GM19455 (cell line): ENCODE results near the gene RIT2.
"Not testable (repeated sequence)": the region's sequence is repeated elsewhere in the genome, so short reads cannot be mapped to it uniquely, and the experiment has no call there.

ENCODE experiments used
- ATAC-seq: cut with Tn5 transposase; IDR thresholded peaks from one replicate; pipeline ENCODE4 v1.9.1; 2021; ENCODE audit not compliant: unreplicated experiment

Gene RIT2

DNA sequence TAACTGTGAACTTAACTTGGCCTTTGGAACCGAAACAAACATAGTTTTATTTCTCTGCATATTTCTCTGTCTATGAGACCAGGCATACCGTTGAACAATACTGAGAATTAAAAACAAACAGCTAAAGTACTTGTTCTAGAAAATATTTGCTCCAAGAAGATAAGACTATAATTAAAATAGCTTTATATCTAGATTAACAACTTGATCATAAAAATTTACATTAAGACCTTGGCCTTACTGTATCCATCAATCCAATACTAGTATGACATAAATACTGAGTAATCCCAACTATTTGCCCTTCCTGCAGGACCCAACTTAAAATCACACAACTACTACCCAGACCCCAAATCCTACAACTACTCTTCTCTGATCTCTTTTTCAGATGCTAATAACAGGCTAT, 260.9 kb downstream of the RIT2 start:
- no peak for ATAC-seq

DNA sequence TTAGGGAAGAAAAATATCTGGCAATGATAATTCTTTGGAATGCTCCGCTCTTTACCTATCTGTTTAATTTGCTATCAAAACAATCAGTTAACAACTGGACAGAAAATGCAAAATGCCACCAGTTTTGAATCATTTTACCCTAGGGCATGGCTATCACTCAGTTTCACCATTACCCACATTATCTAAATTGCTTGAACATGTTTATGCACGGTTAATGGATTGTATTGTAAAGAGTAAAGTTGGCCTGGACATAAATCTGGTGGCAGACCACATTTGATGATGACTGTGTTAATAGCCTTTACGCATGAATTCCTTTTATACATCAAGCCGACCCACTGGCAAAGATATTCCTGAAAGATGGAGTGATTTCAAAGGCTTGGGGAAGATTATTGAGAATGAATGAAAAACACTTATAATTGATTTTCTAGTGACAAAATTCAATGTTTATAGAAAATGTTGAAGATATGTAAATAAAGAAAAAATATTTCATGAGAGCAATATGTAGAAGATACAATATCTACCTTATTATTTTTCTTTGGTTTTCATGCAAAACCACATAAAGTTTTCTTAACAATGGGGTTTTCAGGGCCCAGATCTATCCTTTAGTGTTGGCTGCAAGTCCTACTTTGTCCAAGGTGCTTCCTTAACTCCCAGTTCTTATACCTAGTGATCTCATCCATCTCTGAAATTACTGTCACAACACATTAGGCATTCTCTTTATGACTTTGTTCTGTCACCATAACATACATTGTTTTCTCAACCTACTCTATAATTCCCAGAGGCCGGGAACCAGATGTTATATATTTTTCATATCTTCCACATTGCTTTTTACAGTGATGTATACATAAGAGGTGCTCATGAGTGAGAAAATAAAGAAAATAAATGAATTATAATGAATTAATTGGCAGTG, 265.1 kb downstream of the RIT2 start:
- no peak for ATAC-seq

DNA sequence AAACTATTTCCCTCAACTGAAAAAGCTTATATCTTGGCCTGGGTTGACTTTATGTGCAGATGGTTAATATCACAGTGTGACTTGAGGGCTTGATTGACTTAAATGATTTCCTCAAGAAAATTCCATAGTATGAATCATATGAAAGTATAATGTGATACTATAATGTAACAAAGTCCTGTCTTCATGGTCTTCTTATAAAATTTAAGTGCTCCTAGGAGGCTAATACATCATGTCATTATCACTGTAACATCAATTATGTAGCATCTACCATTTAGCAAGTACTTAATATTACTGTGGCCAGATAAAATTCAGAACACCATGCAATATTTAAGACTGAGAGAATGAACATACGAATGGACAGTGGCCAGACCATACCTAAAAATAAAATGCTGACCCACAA, 276.1 kb downstream of the RIT2 start:
- no peak for ATAC-seq

DNA sequence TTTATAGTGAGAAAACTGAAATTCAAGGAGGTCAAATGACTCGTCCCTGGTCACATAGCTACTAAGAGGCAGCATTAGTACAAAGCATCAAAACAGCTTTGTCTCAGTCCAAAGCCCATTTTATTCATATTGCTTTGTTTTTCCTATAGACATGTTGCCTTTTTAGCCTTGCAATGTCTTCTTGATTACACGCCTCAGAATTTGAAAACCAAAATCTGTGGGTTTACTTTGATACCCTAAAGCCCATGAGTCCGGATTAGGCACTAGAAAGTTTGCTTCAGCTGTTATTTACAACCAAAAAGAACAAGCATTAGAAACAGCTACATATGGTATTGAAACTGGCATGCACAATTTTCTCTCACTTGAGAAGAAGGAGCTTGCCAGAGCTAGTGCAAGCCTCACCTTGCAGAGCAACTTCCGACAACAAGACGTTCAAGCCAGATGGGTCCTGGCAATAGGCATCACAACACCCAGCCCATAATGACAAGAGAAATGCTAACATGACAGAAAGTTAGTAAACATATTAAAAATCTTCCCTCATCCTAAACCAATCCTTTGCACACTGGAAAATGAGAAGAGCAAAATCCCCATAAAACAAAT, 276.8 kb downstream of the RIT2 start:
- ATAC-seq: no peak

DNA sequence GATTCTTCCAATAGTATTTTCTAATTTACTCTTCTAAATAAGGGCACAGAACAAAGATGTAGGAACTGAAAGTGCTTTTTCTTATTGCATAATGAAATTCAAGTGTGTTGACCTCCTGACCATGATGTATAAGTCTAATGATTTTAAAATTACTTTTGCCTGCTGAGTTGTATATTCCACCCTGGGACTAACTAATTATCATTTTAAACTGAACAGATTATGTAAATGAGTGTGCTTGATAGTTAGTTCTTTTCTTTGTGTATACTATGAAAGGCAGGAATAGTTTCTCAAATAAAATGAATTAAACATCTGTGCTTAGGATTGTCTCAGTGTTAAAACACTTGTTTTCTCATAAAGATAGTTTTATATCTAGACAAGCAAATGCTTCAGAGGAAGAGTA, 284.5 kb downstream of the RIT2 start:
- ATAC-seq: no peak

DNA sequence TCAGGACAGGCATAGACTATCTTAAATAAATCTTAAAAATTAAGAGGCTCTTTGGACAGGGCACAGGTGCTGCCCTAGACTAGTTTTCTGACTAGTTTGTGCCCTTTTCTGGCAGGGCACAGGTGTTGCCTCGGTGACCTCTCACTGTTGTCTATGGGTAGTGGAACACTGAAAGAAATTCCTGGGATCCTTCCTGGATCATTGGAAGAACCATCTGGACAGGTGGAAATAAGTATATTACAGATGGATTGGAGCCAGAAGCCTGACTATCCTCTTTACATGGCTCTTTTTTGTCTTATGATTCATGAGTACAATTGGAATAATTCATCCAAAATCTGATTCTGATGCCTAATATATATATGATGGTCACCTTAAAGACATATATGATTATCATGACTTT, 286.6 kb downstream of the RIT2 start:
- no peak for ATAC-seq

DNA sequence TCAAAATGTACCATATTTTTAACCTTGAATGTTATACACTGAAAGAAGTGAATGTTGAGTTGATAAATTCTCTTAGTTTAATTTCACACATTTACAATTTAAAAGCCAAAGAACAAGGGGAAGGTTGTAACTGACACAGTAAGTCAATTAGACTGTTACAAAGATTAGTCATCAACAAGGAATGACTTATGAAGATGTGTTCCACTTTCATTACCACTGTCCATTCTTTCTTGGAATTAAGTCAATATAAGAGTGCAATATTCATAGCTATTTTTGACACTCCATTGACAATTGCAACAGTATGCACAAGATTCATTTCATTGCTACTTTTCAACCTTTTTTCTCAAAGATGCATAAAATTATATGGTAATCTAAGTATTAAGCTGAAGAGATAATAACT, 291.3 kb downstream of the RIT2 start:
- no peak for ATAC-seq

DNA sequence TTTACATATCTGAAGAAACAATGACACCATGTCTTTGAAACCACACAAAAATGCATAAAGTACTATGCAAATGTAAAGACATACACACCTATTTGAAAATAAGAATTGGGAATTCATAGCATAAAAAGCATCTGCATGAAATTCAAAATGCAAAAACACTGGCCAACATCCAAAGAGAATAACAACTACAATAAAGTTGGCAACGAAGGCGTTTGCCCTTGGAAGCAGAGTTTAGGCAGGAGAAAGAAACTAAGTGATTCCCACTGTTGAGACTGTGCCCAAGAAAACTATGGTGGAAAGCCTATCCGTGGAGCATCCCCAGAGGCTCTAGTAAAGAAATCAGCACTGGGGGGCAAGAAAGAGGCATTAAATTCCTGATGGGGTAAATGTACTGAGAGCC, 292.8 kb downstream of the RIT2 start:
- no peak for ATAC-seq

DNA sequence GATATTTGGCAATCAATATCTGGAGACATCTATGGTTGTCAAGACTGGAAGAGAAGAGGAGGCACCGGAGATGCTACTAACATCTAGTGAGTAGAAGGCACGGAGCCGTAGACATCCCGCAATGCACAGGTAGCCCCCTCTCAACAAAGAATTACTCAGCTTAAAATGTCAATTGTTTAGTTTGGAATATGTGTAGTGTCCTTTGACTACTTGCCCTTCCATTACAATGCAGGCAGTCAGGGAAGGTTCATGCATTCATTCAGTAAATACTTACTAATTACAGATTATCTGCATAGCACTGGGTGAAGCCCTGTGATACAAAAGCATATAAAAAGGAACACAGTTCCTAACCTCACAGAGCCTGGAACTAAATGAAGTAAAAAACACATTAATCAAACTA, 294.0 kb downstream of the RIT2 start:
- ATAC-seq: no peak

DNA sequence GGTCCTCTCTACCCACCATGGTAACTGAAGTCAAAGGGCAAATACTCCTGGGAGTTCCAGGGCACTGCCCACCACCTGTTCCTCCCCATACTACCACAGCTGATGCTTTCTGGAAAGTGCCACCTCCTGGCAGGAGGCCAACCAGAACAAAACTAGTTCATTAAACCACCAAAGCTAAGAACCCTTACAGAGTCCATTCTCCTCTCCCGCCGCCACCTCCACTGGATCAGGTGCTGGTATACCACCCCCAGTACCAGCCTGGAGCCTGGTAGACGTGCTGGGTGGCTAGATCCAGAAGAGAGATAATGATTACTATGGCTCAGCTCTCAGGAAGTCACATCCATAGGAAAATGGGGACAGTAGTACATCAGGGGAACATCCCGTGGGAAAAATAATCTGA, 300.9 kb downstream of the RIT2 start:
- ATAC-seq: no peak

DNA sequence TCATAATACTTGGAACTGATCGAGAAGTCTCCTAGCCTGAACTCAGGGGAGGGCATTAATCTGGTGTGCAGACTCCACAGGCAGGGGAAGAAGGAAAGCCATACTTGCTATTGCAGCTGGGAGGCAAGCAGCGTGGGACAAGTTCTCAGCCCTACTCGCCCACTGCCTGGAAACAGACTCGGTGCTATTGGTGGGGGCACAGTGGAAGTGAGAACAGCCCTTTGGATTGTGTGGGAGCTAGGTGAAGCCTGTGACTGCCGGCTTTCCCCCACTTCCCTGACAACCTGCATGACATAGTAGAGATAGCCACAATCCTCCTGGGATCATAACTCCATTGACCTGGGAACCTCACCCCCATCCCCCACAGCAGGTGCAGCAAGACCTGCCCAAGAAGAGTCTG, 301.3 kb downstream of the RIT2 start:
- no peak for ATAC-seq

DNA sequence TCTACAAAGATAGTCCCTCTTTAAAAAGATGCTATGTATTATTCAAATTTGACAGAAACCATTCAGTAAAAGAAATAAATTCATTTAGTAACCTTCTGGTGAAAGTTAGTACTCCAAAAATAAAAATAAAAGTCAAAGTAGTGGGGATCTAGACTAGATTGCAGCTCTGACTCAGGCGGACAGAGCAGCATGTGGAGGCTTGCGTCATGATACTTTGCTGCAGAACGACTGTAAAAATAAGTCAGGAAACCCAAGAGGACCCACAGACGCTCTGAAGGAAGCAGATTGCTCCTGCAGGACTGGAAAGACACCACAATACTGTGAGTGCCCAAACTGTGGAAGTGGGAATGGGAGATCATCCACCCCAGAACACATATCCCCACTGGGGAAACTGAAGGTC, 301.9 kb downstream of the RIT2 start:
- ATAC-seq: no peak

DNA sequence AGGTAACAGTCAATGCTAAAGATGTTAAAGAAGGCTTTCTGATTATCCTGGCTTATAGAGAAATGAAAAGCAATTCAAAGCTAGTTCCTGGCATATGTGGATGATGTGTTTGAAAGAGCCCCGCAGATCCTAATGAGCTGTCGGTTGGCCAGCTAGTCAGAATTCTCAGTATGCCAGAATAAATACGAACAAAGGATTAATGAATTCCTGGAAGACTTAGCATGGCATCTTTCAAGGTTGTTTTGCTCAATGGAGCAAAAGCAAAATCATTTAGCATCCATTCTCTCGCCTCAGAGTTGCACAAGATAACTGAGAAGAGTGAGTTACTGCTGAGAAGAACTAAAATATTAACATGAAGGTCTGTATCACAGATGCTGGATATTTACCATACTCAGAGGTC, 307.6 kb downstream of the RIT2 start:
- ATAC-seq: no peak

DNA sequence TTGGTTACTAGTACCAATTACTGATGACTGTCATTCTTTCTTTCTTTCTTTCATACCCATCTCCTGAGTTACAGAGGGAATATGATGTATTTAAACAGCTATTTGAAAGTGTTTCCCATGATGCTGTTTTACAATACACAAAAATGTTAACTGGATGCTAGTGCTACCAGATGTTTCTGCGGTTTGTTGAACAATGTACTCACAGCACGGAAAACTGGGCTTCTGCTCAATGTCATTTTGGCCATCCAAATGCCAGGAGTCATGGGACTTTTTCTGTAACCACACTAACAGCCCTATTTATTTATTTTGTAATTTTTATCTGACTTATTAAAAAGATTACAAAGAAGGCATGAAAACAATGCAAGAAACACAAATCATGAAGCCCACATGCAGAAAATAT, 313.8 kb downstream of the RIT2 start:
- no peak for ATAC-seq

DNA sequence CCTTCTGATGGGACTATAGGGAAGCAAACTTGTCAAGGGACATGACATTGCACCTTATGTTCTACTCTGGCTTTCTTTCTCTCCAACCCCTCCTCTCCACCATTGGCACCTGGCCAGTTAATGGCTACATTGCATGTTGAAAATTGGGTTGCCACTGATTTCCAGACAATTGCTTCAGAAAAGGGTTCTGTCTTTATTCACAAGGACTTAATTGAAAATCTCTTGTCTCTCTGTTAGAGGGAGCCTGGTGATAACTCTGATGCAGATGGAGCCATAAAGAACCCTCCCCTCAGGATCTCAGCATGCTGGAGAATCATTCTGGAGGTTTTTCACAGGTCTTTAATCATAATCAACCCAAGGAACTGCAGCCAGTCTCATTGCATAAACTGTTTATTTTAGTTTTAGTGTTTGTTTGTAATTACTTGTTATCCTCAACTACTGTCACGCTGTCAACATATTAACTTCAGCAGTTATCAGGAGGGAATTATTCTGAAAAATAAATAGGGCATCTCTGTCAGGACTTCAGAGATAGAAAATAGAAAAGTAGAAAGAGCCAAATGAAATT, 316.8 kb downstream of the RIT2 start:
- ATAC-seq: no peak

DNA sequence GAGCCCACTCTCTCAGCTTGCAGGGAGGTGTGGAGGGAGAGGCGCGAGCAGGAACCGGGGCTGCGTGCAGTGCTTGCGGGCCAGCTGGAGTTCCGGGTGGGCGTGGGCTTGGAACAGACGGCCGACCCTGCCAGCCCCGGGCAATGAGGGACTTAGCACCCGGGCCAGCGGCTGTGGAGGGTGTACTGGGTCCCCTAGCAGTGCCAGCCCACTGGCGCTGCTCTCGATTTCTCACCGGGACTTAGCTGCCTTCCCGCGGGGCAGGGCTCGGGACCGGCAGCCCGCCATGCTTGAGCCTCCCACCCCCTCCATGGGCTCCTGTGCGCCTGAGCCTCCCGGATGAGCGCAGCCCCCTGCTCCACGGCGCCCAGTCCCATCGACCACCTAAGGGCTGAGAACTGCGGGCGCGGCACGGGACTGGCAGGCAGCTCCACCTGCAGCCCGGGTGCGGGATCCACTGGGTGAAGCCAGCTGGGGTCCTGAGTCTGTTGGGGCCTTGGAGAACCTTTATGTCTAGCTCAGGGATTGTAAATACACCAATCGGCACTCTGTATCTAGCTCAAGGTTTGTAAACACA, 320.2 kb downstream of the RIT2 start:
- not testable (repeated sequence) for ATAC-seq

DNA sequence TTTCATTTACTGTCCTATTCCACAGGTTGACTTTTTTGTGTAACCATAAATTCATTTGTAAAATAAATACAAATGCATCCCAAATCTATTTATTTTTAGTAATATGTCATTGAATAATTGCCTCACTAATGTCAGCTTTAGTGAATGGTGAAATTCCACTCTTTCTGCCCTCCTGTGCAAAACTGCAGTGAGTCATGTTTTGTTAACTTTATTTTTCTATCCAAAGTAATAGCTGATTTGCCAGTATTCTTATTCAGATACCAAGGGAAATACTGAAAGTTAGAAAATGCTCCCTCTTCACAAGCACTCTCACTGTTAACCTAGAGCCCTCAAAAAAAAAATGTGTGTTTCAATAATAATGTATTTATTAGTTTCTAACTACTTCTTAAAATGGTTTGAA, 322.8 kb downstream of the RIT2 start:
- ATAC-seq: no peak

DNA sequence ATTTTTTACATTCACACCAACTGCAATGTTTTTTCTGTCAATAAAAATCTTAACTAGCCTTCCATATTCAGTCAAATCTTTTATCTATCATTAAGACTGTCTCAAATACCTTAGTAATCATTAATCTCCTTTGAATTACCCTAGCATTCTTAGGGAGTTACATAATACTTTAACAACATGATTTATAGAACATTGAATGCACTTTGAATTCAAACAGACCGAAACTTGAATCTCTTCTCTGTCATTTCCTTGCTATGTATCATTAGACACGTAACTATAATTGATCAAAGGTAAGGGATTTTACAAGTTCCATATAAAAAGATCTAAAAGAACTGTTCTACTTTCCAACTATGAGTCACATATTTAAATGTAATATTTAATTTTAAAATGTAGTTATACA, 330.9 kb downstream of the RIT2 start:
- ATAC-seq: no peak

DNA sequence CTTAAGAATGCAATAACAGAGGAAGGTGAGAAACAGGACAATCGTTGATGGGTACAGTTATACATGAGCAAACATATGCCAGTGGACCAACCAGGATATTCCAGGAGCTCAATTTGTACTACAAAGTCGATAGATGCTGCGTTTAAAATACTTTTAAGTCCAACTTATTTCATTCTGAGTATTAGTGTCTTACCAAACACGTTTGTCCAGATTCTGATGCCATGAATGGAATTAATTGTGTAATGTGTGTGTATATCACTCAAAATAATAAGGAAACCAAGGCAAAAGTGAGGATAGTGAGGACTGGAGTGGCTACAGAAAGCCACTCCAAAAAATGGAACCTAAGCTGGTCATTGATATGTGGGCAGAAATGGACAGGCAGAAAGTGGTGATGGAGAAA, 332.6 kb downstream of the RIT2 start:
- no peak for ATAC-seq

DNA sequence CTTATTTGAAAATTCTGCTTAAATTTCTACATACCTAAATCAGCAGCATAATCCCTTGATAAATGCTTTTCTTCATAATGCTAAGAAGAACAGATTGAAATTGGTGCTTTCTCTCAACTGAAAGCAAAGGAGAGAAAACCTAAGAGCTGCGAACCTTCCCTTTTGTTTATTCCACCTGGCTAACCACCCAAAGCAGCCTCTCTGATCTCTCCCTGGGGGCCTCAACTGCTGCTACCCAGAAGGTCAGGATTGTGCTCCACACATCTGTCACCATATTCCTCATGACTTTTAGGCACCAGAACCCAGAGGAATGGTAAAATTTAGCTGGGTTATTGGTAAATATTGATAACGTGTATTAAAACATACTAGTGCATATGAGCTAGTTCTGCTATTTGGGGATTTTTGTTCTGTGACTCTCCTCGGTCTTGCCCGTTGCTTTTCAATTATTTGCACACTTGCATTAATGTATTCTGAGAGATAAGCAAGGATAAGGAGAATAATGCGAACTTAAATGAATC, 334.1 kb downstream of the RIT2 start:
- ATAC-seq: no peak

DNA sequence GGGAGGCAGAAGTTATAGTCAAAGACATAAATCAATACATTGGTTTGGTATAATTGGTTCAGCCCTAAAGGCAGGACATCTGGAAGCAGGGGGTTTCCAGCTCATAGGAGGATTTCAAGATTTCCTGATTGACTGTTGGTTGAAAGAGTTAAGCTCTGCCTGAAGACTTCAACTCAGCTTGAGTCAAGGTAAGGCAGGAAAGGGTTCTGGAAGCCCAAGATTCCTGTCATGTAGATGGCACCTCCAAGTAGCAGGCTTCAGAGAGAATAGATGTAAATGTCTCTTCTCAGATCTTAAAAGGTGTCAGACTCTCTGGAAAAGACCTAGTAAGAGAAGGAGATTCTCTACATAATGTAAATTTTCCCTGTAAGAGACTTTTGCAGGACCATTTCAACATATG, 335.3 kb downstream of the RIT2 start:
- ATAC-seq: no peak
